SH-SY5Y (cell line): Measurements from ENCODE around the gene TREM1.

ENCODE experiments used
- GATA2 ChIP-seq: IDR thresholded peaks from 2 replicates; pipeline ENCODE4 v1.6.1; 2011; ENCODE audit warnings: mild to moderate bottlenecking, low read depth, low read length
- GATA3 ChIP-seq: IDR thresholded peaks from 2 replicates; pipeline ENCODE4 v1.6.1; 2011; ENCODE audit warnings: low read depth, mild to moderate bottlenecking, low read length, moderate library complexity

TREM1 gene

DNA sequence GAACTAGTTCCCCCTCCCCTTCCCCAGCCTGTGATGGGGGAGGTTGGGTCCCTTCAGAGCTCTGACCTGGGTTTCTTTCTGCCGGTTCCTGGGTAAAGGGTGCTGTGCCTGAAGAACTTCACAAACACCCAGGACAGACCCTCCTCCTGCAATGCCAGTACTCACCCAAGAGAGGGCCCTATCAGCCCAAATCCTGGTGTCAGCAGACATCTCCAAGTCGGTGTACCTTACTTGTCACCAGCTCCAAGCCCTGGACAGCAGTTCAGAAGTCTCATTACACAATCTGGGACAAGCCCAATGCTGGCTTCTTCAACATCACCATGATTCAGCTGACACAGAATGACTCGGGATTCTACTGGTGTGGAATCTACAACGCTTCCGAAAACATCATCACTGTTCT is 57.9 kb downstream of the TREM1 start:
- TF ChIP-seq GATA3 (no peak), GATA2 (no peak)

DNA sequence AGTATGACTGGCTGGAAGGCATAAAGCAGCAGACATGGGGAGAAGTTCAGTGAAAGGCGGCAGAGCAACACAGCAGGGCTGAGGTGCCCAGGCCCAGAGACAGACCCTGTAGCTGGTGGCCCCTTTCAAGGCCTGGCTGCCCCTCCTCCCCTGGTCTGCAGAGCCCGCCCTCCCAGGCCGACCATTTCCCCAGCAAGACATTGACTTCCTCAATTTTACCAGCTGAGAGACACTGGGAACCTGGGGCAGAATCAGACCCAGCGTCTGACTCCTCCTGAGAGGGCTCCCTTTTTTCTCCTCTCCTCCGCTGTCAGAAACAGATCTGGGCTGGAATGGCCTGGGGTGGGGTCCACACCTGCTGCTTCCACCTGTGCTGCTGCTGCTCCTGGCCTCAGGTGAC is 58.4 kb downstream of the TREM1 start, which contains the start of gene TREML4:
Gene TREML4, plus strand, starts transcription at position 254 of the 400 bp plus-strand sequence. Its CDS starts 79 bp downstream, at position 333.
- TF ChIP-seq GATA3 (no peak), GATA2 (no peak)

DNA sequence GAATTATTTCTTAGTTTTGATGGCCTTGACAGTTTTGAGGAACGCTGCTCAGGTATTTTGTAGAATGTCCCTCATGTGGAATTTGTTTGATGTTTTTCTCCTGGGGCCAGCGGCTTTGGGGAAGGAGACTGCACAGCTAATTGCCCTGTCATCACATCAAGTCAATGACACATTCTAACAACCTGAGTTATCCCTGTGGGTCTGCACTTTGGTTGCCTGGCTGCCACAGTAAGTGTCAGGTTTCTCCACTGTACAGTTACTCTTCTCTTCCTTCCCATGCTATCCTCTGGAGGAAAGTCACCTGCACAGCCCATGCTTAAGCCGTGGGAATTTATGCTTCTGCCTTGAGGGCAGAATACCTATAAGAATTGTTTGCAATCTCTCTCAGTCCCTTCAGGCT is 59.7 kb downstream of the TREM1 start:
- no peak for TF ChIP-seq GATA2
- no peak for TF ChIP-seq GATA3

DNA sequence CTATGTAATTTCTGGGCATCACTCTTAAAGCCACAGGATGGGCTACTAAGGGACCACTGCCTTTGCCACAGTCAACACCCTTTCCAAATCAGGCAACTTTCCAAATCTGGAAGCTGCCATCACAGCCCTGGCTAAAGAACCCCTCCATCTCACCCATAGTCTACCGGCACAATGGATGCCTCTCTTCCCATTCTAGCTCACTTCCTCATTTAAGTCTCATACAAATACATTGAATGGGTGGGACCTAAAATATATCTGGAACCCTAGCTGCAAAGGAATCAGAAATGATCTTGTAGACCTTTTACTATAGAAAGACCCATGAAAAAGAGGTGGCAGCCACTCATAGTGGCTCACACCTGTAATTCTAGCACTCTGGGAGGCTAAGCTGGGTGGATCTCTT is 61.7 kb downstream of the TREM1 start:
- no peak for TF ChIP-seq GATA2
